ENCODE results near the gene L3MBTL4.

DNA sequence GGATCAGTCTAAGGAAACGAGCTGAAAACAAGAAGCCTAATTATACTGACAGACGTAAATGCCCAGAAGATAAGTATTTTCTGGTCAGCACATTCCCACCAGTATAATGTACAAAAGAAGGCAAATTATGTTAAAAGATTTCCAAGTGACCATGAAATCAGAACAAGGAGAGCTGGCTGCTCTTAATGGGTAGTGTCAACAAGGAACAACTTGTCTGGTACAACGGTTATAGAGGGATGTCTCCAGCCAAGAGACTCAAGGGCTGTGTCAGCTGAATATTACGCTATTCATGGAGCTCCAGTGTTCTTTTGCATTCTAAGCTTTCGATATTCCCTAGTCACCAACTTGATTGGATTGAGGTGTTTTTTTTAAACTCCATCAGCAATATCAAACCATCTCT, 8.6 kb upstream of the L3MBTL4 start:
- TF ChIP-seq POLR2AphosphoS5 (IDR thresholded peaks at IDR 0.05; ENCODE audit: low read depth, low read length): no peak
- TF ChIP-seq, protein P1, sequence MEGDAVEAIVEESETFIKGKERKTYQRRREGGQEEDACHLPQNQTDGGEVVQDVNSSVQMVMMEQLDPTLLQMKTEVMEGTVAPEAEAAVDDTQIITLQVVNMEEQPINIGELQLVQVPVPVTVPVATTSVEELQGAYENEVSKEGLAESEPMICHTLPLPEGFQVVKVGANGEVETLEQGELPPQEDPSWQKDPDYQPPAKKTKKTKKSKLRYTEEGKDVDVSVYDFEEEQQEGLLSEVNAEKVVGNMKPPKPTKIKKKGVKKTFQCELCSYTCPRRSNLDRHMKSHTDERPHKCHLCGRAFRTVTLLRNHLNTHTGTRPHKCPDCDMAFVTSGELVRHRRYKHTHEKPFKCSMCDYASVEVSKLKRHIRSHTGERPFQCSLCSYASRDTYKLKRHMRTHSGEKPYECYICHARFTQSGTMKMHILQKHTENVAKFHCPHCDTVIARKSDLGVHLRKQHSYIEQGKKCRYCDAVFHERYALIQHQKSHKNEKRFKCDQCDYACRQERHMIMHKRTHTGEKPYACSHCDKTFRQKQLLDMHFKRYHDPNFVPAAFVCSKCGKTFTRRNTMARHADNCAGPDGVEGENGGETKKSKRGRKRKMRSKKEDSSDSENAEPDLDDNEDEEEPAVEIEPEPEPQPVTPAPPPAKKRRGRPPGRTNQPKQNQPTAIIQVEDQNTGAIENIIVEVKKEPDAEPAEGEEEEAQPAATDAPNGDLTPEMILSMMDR (IDR thresholded peaks at IDR 0.05): no peak
- TF ChIP-seq, protein P2, sequence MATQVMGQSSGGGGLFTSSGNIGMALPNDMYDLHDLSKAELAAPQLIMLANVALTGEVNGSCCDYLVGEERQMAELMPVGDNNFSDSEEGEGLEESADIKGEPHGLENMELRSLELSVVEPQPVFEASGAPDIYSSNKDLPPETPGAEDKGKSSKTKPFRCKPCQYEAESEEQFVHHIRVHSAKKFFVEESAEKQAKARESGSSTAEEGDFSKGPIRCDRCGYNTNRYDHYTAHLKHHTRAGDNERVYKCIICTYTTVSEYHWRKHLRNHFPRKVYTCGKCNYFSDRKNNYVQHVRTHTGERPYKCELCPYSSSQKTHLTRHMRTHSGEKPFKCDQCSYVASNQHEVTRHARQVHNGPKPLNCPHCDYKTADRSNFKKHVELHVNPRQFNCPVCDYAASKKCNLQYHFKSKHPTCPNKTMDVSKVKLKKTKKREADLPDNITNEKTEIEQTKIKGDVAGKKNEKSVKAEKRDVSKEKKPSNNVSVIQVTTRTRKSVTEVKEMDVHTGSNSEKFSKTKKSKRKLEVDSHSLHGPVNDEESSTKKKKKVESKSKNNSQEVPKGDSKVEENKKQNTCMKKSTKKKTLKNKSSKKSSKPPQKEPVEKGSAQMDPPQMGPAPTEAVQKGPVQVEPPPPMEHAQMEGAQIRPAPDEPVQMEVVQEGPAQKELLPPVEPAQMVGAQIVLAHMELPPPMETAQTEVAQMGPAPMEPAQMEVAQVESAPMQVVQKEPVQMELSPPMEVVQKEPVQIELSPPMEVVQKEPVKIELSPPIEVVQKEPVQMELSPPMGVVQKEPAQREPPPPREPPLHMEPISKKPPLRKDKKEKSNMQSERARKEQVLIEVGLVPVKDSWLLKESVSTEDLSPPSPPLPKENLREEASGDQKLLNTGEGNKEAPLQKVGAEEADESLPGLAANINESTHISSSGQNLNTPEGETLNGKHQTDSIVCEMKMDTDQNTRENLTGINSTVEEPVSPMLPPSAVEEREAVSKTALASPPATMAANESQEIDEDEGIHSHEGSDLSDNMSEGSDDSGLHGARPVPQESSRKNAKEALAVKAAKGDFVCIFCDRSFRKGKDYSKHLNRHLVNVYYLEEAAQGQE (IDR thresholded peaks at IDR 0.05; ENCODE audit: insufficient read depth in 1 of 2, low read depth in 2 of 2, low read length in 1 of 2): no peak

Measured in Panc1 (cell line).